COLO829 (cell line): ENCODE results near the gene HENMT1.

ENCODE experiments used
- DNase-seq: peaks from one replicate; pipeline ENCODE4 v3.0.0; 2012; ENCODE audit warnings: low spot score

The HENMT1 gene

GRCh38 chr1:108627256-108627655 lies 33.6 kb downstream of the HENMT1 start:
- no peak for DNase-seq

- no peak for DNase-seq
Observed at GRCh38 chr1:108624069-108624468, 36.8 kb downstream of the HENMT1 start.

GRCh38 chr1:108617724-108618056 lies 43.2 kb downstream of the HENMT1 start:
- DNase-seq, result no peak

GRCh38 chr1:108617008-108617723 lies 43.7 kb downstream of the HENMT1 start:
- DNase-seq, result no peak

GRCh38 chr1:108615544-108615943 lies 45.3 kb downstream of the HENMT1 start:
- no peak for DNase-seq

- no peak for DNase-seq
Observed at GRCh38 chr1:108612496-108612895, 48.4 kb downstream of the HENMT1 start.

- no peak for DNase-seq
Observed at GRCh38 chr1:108611984-108612383, 48.9 kb downstream of the HENMT1 start.

- DNase-seq, result no peak
Observed at GRCh38 chr1:108610073-108610472, 50.8 kb downstream of the HENMT1 start.

- no peak for DNase-seq
Observed at GRCh38 chr1:108609483-108610049, 51.3 kb downstream of the HENMT1 start.

GRCh38 chr1:108606478-108606877 lies 54.4 kb downstream of the HENMT1 start:
- DNase-seq, result no peak

- no peak for DNase-seq
Observed at GRCh38 chr1:108605633-108606032, 55.3 kb downstream of the HENMT1 start.

GRCh38 chr1:108601708-108602410 lies 59.0 kb downstream of the HENMT1 start:
- no peak for DNase-seq

- DNase-seq, result no peak
Observed at GRCh38 chr1:108600504-108600903, 60.4 kb downstream of the HENMT1 start.

GRCh38 chr1:108598340-108598739 lies 62.6 kb downstream of the HENMT1 start:
- no peak for DNase-seq
